ENCODE data around the gene ATP8A2. TPM values are rescaled to one million over a fixed set of nuclear protein-coding genes. Genes with fewer than 3 reads are reported as not detected.

ATP8A2 gene
- polyA plus RNA-seq, 1 donor from 2014 or later: 11.9 TPM

DNA sequence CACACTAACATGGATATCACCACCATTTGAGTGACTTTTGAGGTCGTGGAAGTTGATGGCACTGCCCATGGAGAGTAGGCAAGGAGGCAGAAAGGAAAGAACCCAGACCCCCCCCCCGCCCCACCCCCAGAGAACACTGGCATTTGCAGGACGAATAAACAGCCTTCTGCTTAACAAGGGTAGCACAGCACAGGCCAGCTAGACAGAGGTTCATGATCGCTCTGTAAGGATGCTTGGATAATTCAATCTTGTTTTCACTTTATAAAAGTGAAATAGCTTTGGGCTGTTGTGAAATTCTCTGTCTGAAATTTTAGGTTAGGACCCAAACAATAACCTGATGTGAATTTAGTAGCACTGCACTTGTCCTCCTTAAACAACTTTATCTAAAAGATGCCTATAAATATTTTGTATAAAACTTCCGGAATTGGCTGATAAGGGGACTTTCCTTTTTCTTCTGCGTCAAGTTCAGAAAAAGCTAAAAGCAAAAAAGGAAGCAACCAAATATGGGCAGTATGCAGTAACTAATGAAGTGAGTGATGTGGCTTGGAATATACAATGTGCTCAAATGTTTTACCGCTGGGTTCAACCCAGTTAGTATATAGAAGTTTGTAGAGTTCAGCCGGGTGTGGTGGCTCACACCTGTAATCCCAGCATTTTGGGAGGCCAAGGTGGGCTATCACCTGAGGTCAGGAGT is 516.3 kb downstream of the ATP8A2 start:
- H3F3A ChIP-seq (ENCODE audit: insufficient read depth, low read length, poor library complexity, severe bottlenecking): no peaks in the 10 kb centered on the region
- no peak overlapping the region for H2AFZ ChIP-seq (ENCODE audit: low read depth, low read length)
- no peak overlapping the region for H3K9ac ChIP-seq (ENCODE audit: low read length)
- H4K20me1 ChIP-seq (ENCODE audit: insufficient read depth): no peaks in the 10 kb centered on the region
- H3K4me2 ChIP-seq (ENCODE audit: low read length): no peak overlapping the region
- H3K4me3 ChIP-seq (ENCODE audit: low read length): no peak overlapping the region
- no peaks in the 10 kb centered on the region for H3K79me2 ChIP-seq (replicated peaks; ENCODE audit: insufficient read depth, low read length)
- no peak overlapping the region for H3K27ac ChIP-seq (ENCODE audit: low read length)
- no peaks in the 10 kb centered on the region for H3K27me3 ChIP-seq (ENCODE audit: insufficient read depth, low read depth, low read length)
- no peaks in the 10 kb centered on the region for H3K9me2 ChIP-seq (ENCODE audit: insufficient read depth, low read length)
- TF ChIP-seq EP300 (conservative IDR thresholded peaks at IDR 0.05; ENCODE audit: poor library complexity, severe bottlenecking): no peak
- TF ChIP-seq, protein P1, sequence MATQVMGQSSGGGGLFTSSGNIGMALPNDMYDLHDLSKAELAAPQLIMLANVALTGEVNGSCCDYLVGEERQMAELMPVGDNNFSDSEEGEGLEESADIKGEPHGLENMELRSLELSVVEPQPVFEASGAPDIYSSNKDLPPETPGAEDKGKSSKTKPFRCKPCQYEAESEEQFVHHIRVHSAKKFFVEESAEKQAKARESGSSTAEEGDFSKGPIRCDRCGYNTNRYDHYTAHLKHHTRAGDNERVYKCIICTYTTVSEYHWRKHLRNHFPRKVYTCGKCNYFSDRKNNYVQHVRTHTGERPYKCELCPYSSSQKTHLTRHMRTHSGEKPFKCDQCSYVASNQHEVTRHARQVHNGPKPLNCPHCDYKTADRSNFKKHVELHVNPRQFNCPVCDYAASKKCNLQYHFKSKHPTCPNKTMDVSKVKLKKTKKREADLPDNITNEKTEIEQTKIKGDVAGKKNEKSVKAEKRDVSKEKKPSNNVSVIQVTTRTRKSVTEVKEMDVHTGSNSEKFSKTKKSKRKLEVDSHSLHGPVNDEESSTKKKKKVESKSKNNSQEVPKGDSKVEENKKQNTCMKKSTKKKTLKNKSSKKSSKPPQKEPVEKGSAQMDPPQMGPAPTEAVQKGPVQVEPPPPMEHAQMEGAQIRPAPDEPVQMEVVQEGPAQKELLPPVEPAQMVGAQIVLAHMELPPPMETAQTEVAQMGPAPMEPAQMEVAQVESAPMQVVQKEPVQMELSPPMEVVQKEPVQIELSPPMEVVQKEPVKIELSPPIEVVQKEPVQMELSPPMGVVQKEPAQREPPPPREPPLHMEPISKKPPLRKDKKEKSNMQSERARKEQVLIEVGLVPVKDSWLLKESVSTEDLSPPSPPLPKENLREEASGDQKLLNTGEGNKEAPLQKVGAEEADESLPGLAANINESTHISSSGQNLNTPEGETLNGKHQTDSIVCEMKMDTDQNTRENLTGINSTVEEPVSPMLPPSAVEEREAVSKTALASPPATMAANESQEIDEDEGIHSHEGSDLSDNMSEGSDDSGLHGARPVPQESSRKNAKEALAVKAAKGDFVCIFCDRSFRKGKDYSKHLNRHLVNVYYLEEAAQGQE (IDR thresholded peaks at IDR 0.05; ENCODE audit: borderline replicate concordance): no peak
- no peak for TF ChIP-seq TAF1 (IDR thresholded peaks at IDR 0.05; ENCODE audit: low read depth)
- TF ChIP-seq MXI1 (conservative IDR thresholded peaks at IDR 0.05; ENCODE audit: poor library complexity, severe bottlenecking): no peak
- no peak for TF ChIP-seq RAD21 (conservative IDR thresholded peaks at IDR 0.05)
- no peak for TF ChIP-seq POLR2AphosphoS5 (IDR thresholded peaks at IDR 0.05)
- no peak for TF ChIP-seq SMC3 (conservative IDR thresholded peaks at IDR 0.05; ENCODE audit: poor library complexity)
- TF ChIP-seq, protein P2, sequence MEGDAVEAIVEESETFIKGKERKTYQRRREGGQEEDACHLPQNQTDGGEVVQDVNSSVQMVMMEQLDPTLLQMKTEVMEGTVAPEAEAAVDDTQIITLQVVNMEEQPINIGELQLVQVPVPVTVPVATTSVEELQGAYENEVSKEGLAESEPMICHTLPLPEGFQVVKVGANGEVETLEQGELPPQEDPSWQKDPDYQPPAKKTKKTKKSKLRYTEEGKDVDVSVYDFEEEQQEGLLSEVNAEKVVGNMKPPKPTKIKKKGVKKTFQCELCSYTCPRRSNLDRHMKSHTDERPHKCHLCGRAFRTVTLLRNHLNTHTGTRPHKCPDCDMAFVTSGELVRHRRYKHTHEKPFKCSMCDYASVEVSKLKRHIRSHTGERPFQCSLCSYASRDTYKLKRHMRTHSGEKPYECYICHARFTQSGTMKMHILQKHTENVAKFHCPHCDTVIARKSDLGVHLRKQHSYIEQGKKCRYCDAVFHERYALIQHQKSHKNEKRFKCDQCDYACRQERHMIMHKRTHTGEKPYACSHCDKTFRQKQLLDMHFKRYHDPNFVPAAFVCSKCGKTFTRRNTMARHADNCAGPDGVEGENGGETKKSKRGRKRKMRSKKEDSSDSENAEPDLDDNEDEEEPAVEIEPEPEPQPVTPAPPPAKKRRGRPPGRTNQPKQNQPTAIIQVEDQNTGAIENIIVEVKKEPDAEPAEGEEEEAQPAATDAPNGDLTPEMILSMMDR (IDR thresholded peaks at IDR 0.05; ENCODE audit: poor library complexity, severe bottlenecking): no peak
- no peak for TF ChIP-seq EZH2 (IDR thresholded peaks at IDR 0.05; ENCODE audit: borderline replicate concordance, insufficient read depth, low read length, poor library complexity, severe bottlenecking)
- H3K36me3 ChIP-seq (ENCODE audit: insufficient read depth, low read length): no peaks in the 10 kb centered on the region
- no peaks in the 10 kb centered on the region for H3K9me3 ChIP-seq (ENCODE audit: low read length)

DNA sequence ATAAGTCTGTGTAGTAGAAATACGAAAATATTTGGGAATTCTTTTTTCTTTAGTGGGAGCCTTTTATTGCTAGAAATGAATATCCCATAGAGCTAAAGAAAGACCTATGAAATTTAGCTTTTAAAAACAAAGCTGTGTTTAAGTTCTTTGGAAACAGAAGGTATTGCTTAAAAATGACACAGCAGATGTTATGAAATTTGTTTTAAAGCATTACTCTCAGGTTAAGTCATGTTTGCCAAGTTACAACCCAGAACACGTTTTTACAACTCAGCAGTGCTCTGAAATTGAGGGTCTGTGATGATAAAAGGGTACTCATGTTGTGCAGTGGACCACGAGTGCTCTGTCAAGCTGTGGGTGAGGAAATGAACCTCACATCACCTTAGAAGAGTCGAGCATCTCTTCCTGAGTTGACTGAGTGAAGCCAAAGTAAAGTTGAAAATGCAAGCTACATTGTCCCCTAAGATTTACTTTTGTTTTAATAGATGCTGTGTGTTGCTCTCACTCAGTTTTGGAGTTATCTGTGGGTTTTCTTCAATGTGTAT is 519.0 kb downstream of the ATP8A2 start:
- H2AFZ ChIP-seq (ENCODE audit: low read depth, low read length): no peak overlapping the region
- H3K36me3 ChIP-seq (ENCODE audit: insufficient read depth, low read length): no peaks in the 10 kb centered on the region
- H3K79me2 ChIP-seq (replicated peaks; ENCODE audit: insufficient read depth, low read length): no peaks in the 10 kb centered on the region
- no peak overlapping the region for H3K4me2 ChIP-seq (ENCODE audit: low read length)
- H3K27ac ChIP-seq (ENCODE audit: low read length): no peak overlapping the region
- no peak for TF ChIP-seq POLR2AphosphoS5 (IDR thresholded peaks at IDR 0.05)
- TF ChIP-seq EP300 (conservative IDR thresholded peaks at IDR 0.05; ENCODE audit: poor library complexity, severe bottlenecking): no peak
- no peak for TF ChIP-seq TAF1 (IDR thresholded peaks at IDR 0.05; ENCODE audit: low read depth)
- no peak for TF ChIP-seq MXI1 (conservative IDR thresholded peaks at IDR 0.05; ENCODE audit: poor library complexity, severe bottlenecking)
- TF ChIP-seq, protein P1 (IDR thresholded peaks at IDR 0.05; ENCODE audit: borderline replicate concordance): no peak
- TF ChIP-seq EZH2 (IDR thresholded peaks at IDR 0.05; ENCODE audit: borderline replicate concordance, insufficient read depth, low read length, poor library complexity, severe bottlenecking): no peak
- no peak for TF ChIP-seq RAD21 (conservative IDR thresholded peaks at IDR 0.05)
- TF ChIP-seq SMC3 (conservative IDR thresholded peaks at IDR 0.05; ENCODE audit: poor library complexity): no peak
- TF ChIP-seq, protein P2 (IDR thresholded peaks at IDR 0.05; ENCODE audit: poor library complexity, severe bottlenecking): no peak
- H3K9ac ChIP-seq (ENCODE audit: low read length): no peak overlapping the region
- no peak overlapping the region for H3K4me3 ChIP-seq (ENCODE audit: low read length)
- no peaks in the 10 kb centered on the region for H3F3A ChIP-seq (ENCODE audit: insufficient read depth, low read length, poor library complexity, severe bottlenecking)
- H3K9me2 ChIP-seq (ENCODE audit: insufficient read depth, low read length): no peaks in the 10 kb centered on the region
- no peaks in the 10 kb centered on the region for H4K20me1 ChIP-seq (ENCODE audit: insufficient read depth)
- H3K9me3 ChIP-seq (ENCODE audit: low read length): no peaks in the 10 kb centered on the region
- no peaks in the 10 kb centered on the region for H3K27me3 ChIP-seq (ENCODE audit: insufficient read depth, low read depth, low read length)
